Heart left ventricle (tissue), 16 donors: ENCODE data around the gene TBC1D1. TPM values are rescaled to one million over a fixed set of nuclear protein-coding genes. Genes with fewer than 3 reads are reported as not detected.
A peak's percentile ranks its signal among the peaks of the same experiment; 100 is the strongest.

ENCODE experiments used
- ATAC-seq, 4 donors: fragments of 200-7000 bp; cut with Tn5 transposase; one replicate each; pipeline ENCODE4 v1.9.1; 2020 to 2022; ENCODE audit warnings: moderate library complexity in 4 of 4, mild to moderate bottlenecking in 3 of 4, moderate number of reproducible peaks in 1 of 4
- DNase-seq, 5 donors: peaks; one replicate each; pipeline ENCODE4 v3.0.0-alpha.2; 2020
- H3K27ac ChIP-seq, 12 donors: fragments of 200-600 bp; sonication (generic) in 4 of 12; one replicate each; pipeline versions ENCODE4 v1.5.0 to v1.8.0; 2016 to 2022; ENCODE audit warnings: mild to moderate bottlenecking in 2 of 12
- H3K27me3 ChIP-seq, 9 donors: fragments of 200-600 bp; sonication (generic) in 2 of 9; one replicate each; pipeline versions ENCODE4 v1.5.1 to v1.8.0; 2016 to 2022; ENCODE audit warnings: mild to moderate bottlenecking in 3 of 9
- H3K36me3 ChIP-seq, 9 donors: fragments of 200-600 bp; sonication (generic) in 2 of 9; one replicate each; pipeline versions ENCODE4 v1.5.0 to v1.8.0; 2018 to 2022; ENCODE audit warnings: mild to moderate bottlenecking in 2 of 9
- H3K4me1 ChIP-seq, 12 donors: fragments of 200-600 bp; sonication (generic) in 4 of 12; one replicate each; pipeline versions ENCODE4 v1.5.0 to v1.8.0; 2016 to 2022; ENCODE audit warnings: mild to moderate bottlenecking in 3 of 12
- H3K4me3 ChIP-seq, 12 donors: fragments of 200-600 bp; sonication (generic) in 4 of 12; one replicate each; pipeline versions ENCODE4 v1.5.0 to v1.8.0; 2017 to 2022; ENCODE audit warnings: mild to moderate bottlenecking in 9 of 12, moderate library complexity in 4 of 12
- H3K9me3 ChIP-seq, 12 donors: fragments of 200-600 bp; sonication (generic) in 4 of 12; one replicate each; pipeline versions ENCODE4 v1.5.0 to v1.8.0; 2016 to 2022; ENCODE audit warnings: mild to moderate bottlenecking in 1 of 12
- POLR2A ChIP-seq, 2 donors: fragments of 450-650 bp; IDR thresholded peaks; one replicate each; pipeline ENCODE4 v1.6.1; 2017; ENCODE audit warnings: antibody characterized with exemption in 2 of 2, mild to moderate bottlenecking in 2 of 2, moderate library complexity in 2 of 2
- WGBS, 4 donors: extraction: QIAGEN DNeasy Blood & Tissue Kit in 2 of 4; methylation state at CpG; one replicate each; pipeline versions ENCODE4 v1.1.5 to v1.1.7; 2013 to 2018; 5-methylcytosine and 5-hydroxymethylcytosine counted together
- intact Hi-C, 10 donors: fragments of 100-400 bp; cut with DNase I; formaldehyde crosslinking; loops; one replicate each; pipeline versions ENCODE4 v1.11.1 to v1.14.2; 2022
- polyA plus RNA-seq, 2 donors: library from polyadenylated mRNA; stranded (reverse); fragments of 200-250 nt; gene quantifications; one replicate each; pipeline ENCODE4 v1.2.3, GENCODE V29; 2013
- total RNA-seq, 9 donors: library from RNA; depleted of rRNA in 2 of 9; stranded (reverse); fragments of >200 nt in 2 of 9; fragmentation: NEBNext Ultra II Directional in 3 of 9; extraction: Animal tissue kit (Norgen Biotek cat#: 25700) in 3 of 9; gene quantifications; one replicate each; pipeline versions ENCODE4 v1.1.0 to v1.2.4, GENCODE V29; 2016 to 2023
- TF ChIP-seq, protein P1 (sequence below), 12 donors: fragments of 200-600 bp; sonication (generic) in 4 of 12; IDR thresholded peaks; one replicate each; pipeline versions ENCODE4 v1.5.0 to v1.8.0; 2018 to 2022; ENCODE audit warnings: antibody characterized with exemption in 12 of 12, mild to moderate bottlenecking in 5 of 12
- donor health status: ischemic (EF 13 %, LVEDD 7.1; RV severe dilation, severe dysfunction).
- donor health status: healthy with polysubstance abuse.
- donor health status: DM: no; HTN: yes; CAD: no.
- donor health status: DM: no; HTN: no; CAD: no.
- donor health status: ischemic (EF 25% LVEDD 6.9; RV normal size, moderate dysfunction).
- donor health status: ischemic (EF 25% LVEDD 5.7; RV mildly dilated, moderate dysfunction).
- donor health status: healthy.
- donor health status: DM: yes; HTN: yes; CAD: no.
- donor health status: ischemic (EF 35%, LVEDD 5.7; RV mildly dilated, moderate dysfunction).
- donor health status: nonischemic (EF 11% LVEDD 7.7; RV severe dilation, severe dysfunction).
- donor health status: DM: yes; HTN: yes; CAD: no.
- donor health status: PGD.
- donor health status: ischemic (EF 29% LVEDD 5.4; RV normal size, mild dysfunction).
- donor health status: nonischemic (EF 23%, LVEDD 6.1; RV moderate dilation, normal function).

Gene TBC1D1
- total and polyA plus RNA-seq, 11 donors: 81.7 to 269 (median 140) TPM

DNA sequence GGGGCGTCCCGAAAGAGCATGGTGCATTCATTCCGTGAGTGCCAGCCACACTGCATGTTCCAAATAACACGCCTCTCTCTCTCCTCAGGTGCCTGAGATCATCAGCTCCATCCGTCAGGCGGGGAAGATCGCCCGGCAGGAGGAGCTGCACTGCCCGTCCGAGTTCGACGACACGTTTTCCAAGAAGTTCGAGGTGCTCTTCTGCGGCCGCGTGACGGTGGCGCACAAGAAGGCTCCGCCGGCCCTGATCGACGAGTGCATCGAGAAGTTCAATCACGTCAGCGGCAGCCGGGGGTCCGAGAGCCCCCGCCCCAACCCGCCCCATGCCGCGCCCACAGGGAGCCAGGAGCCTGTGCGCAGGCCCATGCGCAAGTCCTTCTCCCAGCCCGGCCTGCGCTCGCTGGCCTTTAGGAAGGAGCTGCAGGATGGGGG, 123.6 kb downstream of the TBC1D1 start:
- H3K36me3 ChIP-seq: peaks cover 0 to 42% (median 34%) of the 10 kb centered on the region in 9 donors
- ATAC-seq (no peak), DNase-seq (no peak)
- H3K27me3 ChIP-seq: no peaks in the 10 kb centered on the region
- H3K4me1 ChIP-seq: peaks cover 0 to 64% (median 21%) of the 10 kb centered on the region in 12 donors
- WGBS, 4 donors: 90 to 92% (median 91%) methylated on average over 34 to 37 of the region's 37 CpGs
- H3K4me3 ChIP-seq: no peak overlapping the region
- intact Hi-C loops: no loop called here
- H3K9me3 ChIP-seq: no peaks in the 10 kb centered on the region
- no peak for TF ChIP-seq POLR2A (IDR thresholded peaks at IDR 0.05)
- TF ChIP-seq, protein P1, sequence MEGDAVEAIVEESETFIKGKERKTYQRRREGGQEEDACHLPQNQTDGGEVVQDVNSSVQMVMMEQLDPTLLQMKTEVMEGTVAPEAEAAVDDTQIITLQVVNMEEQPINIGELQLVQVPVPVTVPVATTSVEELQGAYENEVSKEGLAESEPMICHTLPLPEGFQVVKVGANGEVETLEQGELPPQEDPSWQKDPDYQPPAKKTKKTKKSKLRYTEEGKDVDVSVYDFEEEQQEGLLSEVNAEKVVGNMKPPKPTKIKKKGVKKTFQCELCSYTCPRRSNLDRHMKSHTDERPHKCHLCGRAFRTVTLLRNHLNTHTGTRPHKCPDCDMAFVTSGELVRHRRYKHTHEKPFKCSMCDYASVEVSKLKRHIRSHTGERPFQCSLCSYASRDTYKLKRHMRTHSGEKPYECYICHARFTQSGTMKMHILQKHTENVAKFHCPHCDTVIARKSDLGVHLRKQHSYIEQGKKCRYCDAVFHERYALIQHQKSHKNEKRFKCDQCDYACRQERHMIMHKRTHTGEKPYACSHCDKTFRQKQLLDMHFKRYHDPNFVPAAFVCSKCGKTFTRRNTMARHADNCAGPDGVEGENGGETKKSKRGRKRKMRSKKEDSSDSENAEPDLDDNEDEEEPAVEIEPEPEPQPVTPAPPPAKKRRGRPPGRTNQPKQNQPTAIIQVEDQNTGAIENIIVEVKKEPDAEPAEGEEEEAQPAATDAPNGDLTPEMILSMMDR (IDR thresholded peaks at IDR 0.05): no peak
- peak overlapping the region in 4 of 12 donors; percentile 8 to 78 (median 50) for H3K27ac ChIP-seq

DNA sequence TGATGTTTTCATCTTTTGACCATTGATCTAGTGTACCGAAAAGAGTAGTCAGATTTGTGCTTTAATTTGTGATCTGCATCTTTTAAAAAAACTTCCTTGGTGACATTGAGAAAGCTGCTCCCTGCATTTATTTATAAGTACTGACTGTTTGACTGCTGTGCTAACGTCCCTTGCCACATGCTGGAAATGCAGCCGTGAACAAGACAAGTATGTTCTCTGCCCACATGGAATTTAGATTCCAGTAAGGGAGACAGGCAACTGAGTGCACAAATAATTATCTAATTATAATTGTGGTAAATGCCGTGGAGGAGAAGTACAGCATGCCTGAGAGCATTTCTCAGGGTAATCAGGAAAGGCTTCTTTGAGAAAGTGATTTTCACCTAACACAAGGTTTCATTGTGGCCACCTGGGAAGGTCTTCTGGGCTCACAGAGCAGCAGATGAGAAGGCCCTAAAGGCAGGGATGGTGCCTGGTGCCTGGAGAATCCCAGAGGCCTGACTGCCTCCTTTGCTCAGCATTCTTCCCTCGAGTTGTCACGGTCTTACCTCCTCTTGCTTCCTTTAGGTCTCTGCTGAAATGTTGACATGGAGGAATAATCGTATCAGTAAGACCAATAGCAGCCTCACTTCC, 125.1 kb downstream of the TBC1D1 start:
- Histone ChIP-seq H3K27me3 (no peaks in the 10 kb centered on the region), H3K9me3 (no peaks in the 10 kb centered on the region), H3K4me1 (peaks cover 0 to 51% (median 12%) of the 10 kb centered on the region in 12 donors), H3K27ac (peak overlapping the region in 10 of 12 donors; percentile 36 to 78 (median 60)), H3K36me3 (peaks cover 0 to 54% (median 42%) of the 10 kb centered on the region in 9 donors), H3K4me3 (no peak overlapping the region)
- intact Hi-C loops: no loop called here
- WGBS, 4 donors: 66 to 71% (median 67%) methylated on average over 7 of the region's 7 CpGs
- ATAC-seq: peak; percentile 66 to 76 (median 74)
- TF ChIP-seq, protein P1 (IDR thresholded peaks at IDR 0.05): no peak
- no peak for TF ChIP-seq POLR2A (IDR thresholded peaks at IDR 0.05)
- DNase-seq: peak in 1 of 5 donors; percentile 37

DNA sequence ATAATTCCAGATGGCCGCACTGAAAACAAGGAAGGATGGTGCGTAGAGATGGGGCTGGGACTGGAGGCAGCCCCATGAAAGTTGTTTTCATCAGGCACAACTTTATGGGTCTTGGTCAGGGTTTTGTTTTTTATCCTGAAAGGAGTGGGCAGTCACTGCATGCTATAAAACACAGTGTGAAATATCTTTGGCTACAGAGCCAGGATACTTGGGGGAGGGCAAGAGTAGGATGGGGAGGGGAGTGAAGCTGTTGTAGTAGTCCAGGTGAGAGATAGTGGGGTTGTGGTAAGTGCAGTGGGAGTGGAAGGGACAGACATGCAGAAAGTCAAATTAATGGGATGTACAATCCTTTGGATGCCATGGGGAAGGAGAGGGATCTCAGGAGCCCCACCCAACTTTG, 125.8 kb downstream of the TBC1D1 start:
- intact Hi-C loops: no loop called here
- DNase-seq (no peak), ATAC-seq (no peak)
- WGBS, 4 donors: 94 to 97% (median 95%) methylated on average over 2 of the region's 2 CpGs
- Histone ChIP-seq H3K27me3 (no peaks in the 10 kb centered on the region), H3K9me3 (no peaks in the 10 kb centered on the region), H3K36me3 (peaks cover 0 to 61% (median 49%) of the 10 kb centered on the region in 9 donors), H3K4me1 (peaks cover 0 to 47% (median 12%) of the 10 kb centered on the region in 12 donors), H3K4me3 (no peak overlapping the region), H3K27ac (peak overlapping the region in 7 of 12 donors; percentile 36 to 78 (median 64))
- TF ChIP-seq, protein P1 (IDR thresholded peaks at IDR 0.05): no peak
- no peak for TF ChIP-seq POLR2A (IDR thresholded peaks at IDR 0.05)

DNA sequence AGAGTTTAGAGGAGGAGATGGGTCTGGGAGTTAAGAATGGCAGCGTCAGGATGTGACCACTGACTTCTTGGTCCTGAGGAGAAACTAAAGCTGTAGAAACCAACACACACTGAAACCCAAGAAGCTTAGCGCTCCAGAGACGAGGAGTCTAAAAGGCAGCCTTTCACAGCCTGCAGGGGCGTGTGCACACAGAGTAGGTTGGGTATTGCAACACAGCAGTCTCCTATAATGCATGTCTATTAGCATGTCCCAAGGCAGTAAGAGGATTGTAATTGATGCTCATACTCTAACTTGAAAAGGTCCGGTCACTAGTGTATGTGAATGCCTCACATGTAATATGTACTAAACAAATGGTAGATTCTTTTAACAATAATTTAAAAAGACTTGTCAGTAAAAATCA, 126.7 kb downstream of the TBC1D1 start:
- H3K27ac ChIP-seq: peak overlapping the region in 1 of 12 donors; percentile 78
- intact Hi-C loops: no loop called here
- H3K27me3 ChIP-seq: no peaks in the 10 kb centered on the region
- WGBS, 4 donors: 87 to 95% (median 92%) methylated on average over 5 of the region's 5 CpGs
- no peak for ATAC-seq
- no peaks in the 10 kb centered on the region for H3K9me3 ChIP-seq
- peaks cover 0 to 38% (median 12%) of the 10 kb centered on the region in 12 donors for H3K4me1 ChIP-seq
- no peak for DNase-seq
- peaks cover 0 to 70% (median 59%) of the 10 kb centered on the region in 9 donors for H3K36me3 ChIP-seq
- no peak overlapping the region for H3K4me3 ChIP-seq
- TF ChIP-seq POLR2A (IDR thresholded peaks at IDR 0.05): no peak
- TF ChIP-seq, protein P1 (IDR thresholded peaks at IDR 0.05): no peak
